Liver (tissue), 9 donors: ENCODE measurements around the gene ASIC3. TPM values are rescaled to one million over a fixed set of nuclear protein-coding genes. Genes with fewer than 3 reads are reported as not detected.

ENCODE experiments used
- DNase-seq: peaks from one replicate; pipeline ENCODE4 v3.0.0-alpha.2; 2017; ENCODE audit warnings: low spot score
- H3K27ac ChIP-seq, 2 donors: one replicate each; pipeline ENCODE4 v1.7.0; 2013; ENCODE audit warnings: inconsistent platforms in 2 of 2, low read length in 2 of 2, control low read depth in 1 of 2, low read depth in 1 of 2, mild to moderate bottlenecking in 1 of 2
- H3K27me3 ChIP-seq, 4 donors: one replicate each; pipeline versions ENCODE4 v1.6.1 to v1.7.0; 2013; ENCODE audit warnings: low read length in 3 of 4, inconsistent platforms in 1 of 4, mild to moderate bottlenecking in 1 of 4, moderate library complexity in 1 of 4; ENCODE audit not compliant: control insufficient read depth in 4 of 4, insufficient read depth in 4 of 4
- H3K36me3 ChIP-seq, 4 donors: one replicate each; pipeline versions ENCODE4 v1.6.1 to v1.7.0; 2013; ENCODE audit warnings: low read length in 3 of 4, mild to moderate bottlenecking in 3 of 4, low read depth in 1 of 4, moderate library complexity in 1 of 4; ENCODE audit not compliant: control insufficient read depth in 4 of 4, insufficient read depth in 3 of 4
- H3K4me1 ChIP-seq, 4 donors: one replicate each; pipeline versions ENCODE4 v1.6.1 to v1.7.0; 2013; ENCODE audit warnings: low read length in 3 of 4, mild to moderate bottlenecking in 3 of 4, moderate library complexity in 1 of 4; ENCODE audit not compliant: control insufficient read depth in 4 of 4, insufficient read depth in 4 of 4
- H3K4me3 ChIP-seq, 3 donors: one replicate each; pipeline versions ENCODE4 v1.6.1 to v1.7.0; 2013; ENCODE audit warnings: low read length in 3 of 3, control low read depth in 1 of 3, low read depth in 1 of 3, mild to moderate bottlenecking in 1 of 3
- H3K9ac ChIP-seq, 2 donors: one replicate each; pipeline ENCODE4 v1.7.0; 2013; ENCODE audit warnings: low read length in 2 of 2, mild to moderate bottlenecking in 2 of 2, moderate library complexity in 2 of 2, control low read depth in 1 of 2, low read depth in 1 of 2
- H3K9me3 ChIP-seq, 4 donors: one replicate each; pipeline versions ENCODE4 v1.6.1 to v1.7.0; 2013; ENCODE audit warnings: low read length in 3 of 4; ENCODE audit not compliant: control insufficient read depth in 4 of 4
- EGR1 ChIP-seq, 2 donors: IDR thresholded peaks; 2 replicates each; pipeline ENCODE4 v1.6.1; 2016 to 2018; ENCODE audit warnings: antibody characterized with exemption in 2 of 2, low read depth in 2 of 2
- FOXA1 ChIP-seq: IDR thresholded peaks from 2 replicates; pipeline ENCODE4 v1.6.1; 2016; ENCODE audit warnings: antibody characterized with exemption
- GABPA ChIP-seq, 2 donors: IDR thresholded peaks in 1 of 2; conservative IDR thresholded peaks in 1 of 2; 2 replicates each; pipeline ENCODE4 v1.6.1; 2016; ENCODE audit warnings: antibody characterized with exemption in 2 of 2, mild to moderate bottlenecking in 1 of 2, moderate library complexity in 1 of 2
- HNF4G ChIP-seq: IDR thresholded peaks from 2 replicates; pipeline ENCODE4 v1.6.1; 2016; ENCODE audit warnings: antibody characterized with exemption
- JUND ChIP-seq, 2 donors: IDR thresholded peaks; 2 replicates each; pipeline ENCODE4 v1.6.1; 2016; ENCODE audit warnings: antibody characterized with exemption in 2 of 2
- NR2F2 ChIP-seq: IDR thresholded peaks from 2 replicates; pipeline ENCODE4 v1.6.1; 2016; ENCODE audit warnings: antibody characterized with exemption
- RXRA ChIP-seq, 2 donors: IDR thresholded peaks; 2 replicates each; pipeline ENCODE4 v1.6.1; 2017 to 2018; ENCODE audit warnings: antibody characterized with exemption in 2 of 2, mild to moderate bottlenecking in 1 of 2
- SP1 ChIP-seq: IDR thresholded peaks from 2 replicates; pipeline ENCODE4 v1.6.1; 2018; ENCODE audit warnings: antibody characterized with exemption, mild to moderate bottlenecking
- TAF1 ChIP-seq: conservative IDR thresholded peaks from 2 replicates; pipeline ENCODE4 v1.6.1; 2016; ENCODE audit warnings: antibody characterized with exemption, mild to moderate bottlenecking
- WGBS: extraction: QIAGEN DNeasy Blood & Tissue Kit; methylation state at CpG from one replicate; pipeline ENCODE4 v1.1.7; 2013; 5-methylcytosine and 5-hydroxymethylcytosine counted together
- polyA plus RNA-seq, 2 donors: library from polyadenylated mRNA; stranded (reverse) in 1 of 2; unstranded in 1 of 2; fragments of 200-250 nt in 1 of 2; fragments of >200 nt in 1 of 2; fragmentation: Nextera tagmentation in 1 of 2; extraction: Ambion mirVana in 1 of 2; gene quantifications; one replicate each; pipeline versions ENCODE4 v1.2.1 to v1.2.3, GENCODE V29; 2013 to 2015
- total RNA-seq, 2 donors: library from RNA; depleted of rRNA; stranded (reverse); fragments of >200 nt; gene quantifications; one replicate each; pipeline ENCODE4 v1.2.3, GENCODE V29; 2014
- TF ChIP-seq, protein P1 (sequence below): IDR thresholded peaks from 2 replicates; pipeline ENCODE4 v1.6.1; 2016; ENCODE audit warnings: antibody characterized with exemption
- TF ChIP-seq, protein P2 (sequence below): fragments of 150-350 bp; IDR thresholded peaks from 2 replicates; pipeline ENCODE4 v1.5.1; 2017; ENCODE audit warnings: improper control_type of control experiment, low read depth, low read length; ENCODE audit not compliant: missing input control
- TF ChIP-seq, protein P3 (sequence below): IDR thresholded peaks from 2 replicates; pipeline ENCODE4 v1.6.1; 2016; ENCODE audit warnings: antibody characterized with exemption
- TF ChIP-seq, protein P4 (sequence below): IDR thresholded peaks from 2 replicates; pipeline ENCODE4 v1.6.1; 2016; ENCODE audit warnings: antibody characterized with exemption
- TF ChIP-seq, protein P5 (sequence below): IDR thresholded peaks from 2 replicates; pipeline ENCODE4 v1.6.1; 2016; ENCODE audit warnings: antibody characterized with exemption, mild to moderate bottlenecking
- donor health status: healthy.
- donor health status: healthy.
- donor health status: healthy.
- donor health status: healthy.
- donor health status: healthy.

Gene ASIC3
- total and polyA plus RNA-seq, 4 donors = 0.05 to 1.0 (median 0.39) TPM

DNA sequence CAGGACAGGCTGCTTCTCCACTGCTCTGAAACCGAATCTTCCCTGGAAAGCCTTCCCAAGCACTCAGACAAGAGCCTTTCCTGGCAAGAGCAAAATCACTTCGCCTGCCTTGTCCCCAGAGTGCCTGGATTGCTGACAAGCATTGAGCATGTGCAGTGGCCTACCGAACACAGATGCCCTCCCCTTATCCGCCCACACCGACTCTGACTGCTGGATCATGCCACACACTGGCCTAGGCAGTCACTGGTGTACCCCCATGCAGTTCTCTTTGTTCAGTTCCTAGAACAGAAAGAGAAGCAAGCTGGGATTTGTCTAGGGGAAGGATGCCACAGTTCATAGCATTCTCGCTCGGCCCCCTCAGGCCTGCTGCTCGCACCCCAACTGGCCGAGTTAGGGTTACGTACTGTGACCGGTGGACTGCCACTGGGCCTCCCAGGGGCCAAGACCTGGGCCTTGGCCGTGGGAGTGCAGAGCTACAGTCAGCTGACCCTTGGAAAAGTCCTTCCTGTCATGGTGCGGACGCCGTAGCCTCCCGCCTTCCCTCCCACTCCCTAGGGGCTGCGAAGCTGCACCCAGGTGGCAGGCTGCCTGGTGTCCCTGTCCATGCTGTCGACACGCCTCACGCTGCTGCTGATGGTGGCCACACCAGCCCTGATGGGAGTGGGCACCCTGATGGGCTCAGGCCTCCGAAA, 13.2 kb upstream of the ASIC3 start:
- Histone ChIP-seq H3K27ac (no peak overlapping the region), H3K9ac (no peak overlapping the region), H3K36me3 (peaks cover 0 to 22% (median 5%) of the 10 kb centered on the region in 4 donors), H3K4me1 (peaks cover 0 to 5% (median 0%) of the 10 kb centered on the region in 4 donors), H3K4me3 (no peak overlapping the region), H3K27me3 (no peaks in the 10 kb centered on the region), H3K9me3 (no peaks in the 10 kb centered on the region)
- TF ChIP-seq, protein P1, sequence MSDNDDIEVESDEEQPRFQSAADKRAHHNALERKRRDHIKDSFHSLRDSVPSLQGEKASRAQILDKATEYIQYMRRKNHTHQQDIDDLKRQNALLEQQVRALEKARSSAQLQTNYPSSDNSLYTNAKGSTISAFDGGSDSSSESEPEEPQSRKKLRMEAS = no peak
- no peak for TF ChIP-seq TAF1
- no peak for TF ChIP-seq RXRA (IDR thresholded peaks at IDR 0.05)
- TF ChIP-seq FOXA1 = no peak
- TF ChIP-seq EGR1 (IDR thresholded peaks at IDR 0.05; ENCODE audit: low read depth in 2 of 2) = no peak
- no peak for TF ChIP-seq GABPA (IDR thresholded peaks at IDR 0.05 in 1 of 2, conservative IDR thresholded peaks at IDR 0.05 in 1 of 2)
- TF ChIP-seq, protein P2, sequence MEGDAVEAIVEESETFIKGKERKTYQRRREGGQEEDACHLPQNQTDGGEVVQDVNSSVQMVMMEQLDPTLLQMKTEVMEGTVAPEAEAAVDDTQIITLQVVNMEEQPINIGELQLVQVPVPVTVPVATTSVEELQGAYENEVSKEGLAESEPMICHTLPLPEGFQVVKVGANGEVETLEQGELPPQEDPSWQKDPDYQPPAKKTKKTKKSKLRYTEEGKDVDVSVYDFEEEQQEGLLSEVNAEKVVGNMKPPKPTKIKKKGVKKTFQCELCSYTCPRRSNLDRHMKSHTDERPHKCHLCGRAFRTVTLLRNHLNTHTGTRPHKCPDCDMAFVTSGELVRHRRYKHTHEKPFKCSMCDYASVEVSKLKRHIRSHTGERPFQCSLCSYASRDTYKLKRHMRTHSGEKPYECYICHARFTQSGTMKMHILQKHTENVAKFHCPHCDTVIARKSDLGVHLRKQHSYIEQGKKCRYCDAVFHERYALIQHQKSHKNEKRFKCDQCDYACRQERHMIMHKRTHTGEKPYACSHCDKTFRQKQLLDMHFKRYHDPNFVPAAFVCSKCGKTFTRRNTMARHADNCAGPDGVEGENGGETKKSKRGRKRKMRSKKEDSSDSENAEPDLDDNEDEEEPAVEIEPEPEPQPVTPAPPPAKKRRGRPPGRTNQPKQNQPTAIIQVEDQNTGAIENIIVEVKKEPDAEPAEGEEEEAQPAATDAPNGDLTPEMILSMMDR = no peak
- no peak for TF ChIP-seq JUND (IDR thresholded peaks at IDR 0.05)
- no peak for TF ChIP-seq NR2F2
- TF ChIP-seq, protein P3, sequence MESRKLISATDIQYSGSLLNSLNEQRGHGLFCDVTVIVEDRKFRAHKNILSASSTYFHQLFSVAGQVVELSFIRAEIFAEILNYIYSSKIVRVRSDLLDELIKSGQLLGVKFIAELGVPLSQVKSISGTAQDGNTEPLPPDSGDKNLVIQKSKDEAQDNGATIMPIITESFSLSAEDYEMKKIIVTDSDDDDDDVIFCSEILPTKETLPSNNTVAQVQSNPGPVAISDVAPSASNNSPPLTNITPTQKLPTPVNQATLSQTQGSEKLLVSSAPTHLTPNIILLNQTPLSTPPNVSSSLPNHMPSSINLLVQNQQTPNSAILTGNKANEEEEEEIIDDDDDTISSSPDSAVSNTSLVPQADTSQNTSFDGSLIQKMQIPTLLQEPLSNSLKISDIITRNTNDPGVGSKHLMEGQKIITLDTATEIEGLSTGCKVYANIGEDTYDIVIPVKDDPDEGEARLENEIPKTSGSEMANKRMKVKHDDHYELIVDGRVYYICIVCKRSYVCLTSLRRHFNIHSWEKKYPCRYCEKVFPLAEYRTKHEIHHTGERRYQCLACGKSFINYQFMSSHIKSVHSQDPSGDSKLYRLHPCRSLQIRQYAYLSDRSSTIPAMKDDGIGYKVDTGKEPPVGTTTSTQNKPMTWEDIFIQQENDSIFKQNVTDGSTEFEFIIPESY = no peak
- TF ChIP-seq, protein P4, sequence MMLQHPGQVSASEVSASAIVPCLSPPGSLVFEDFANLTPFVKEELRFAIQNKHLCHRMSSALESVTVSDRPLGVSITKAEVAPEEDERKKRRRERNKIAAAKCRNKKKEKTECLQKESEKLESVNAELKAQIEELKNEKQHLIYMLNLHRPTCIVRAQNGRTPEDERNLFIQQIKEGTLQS = no peak
- TF ChIP-seq, protein P5, sequence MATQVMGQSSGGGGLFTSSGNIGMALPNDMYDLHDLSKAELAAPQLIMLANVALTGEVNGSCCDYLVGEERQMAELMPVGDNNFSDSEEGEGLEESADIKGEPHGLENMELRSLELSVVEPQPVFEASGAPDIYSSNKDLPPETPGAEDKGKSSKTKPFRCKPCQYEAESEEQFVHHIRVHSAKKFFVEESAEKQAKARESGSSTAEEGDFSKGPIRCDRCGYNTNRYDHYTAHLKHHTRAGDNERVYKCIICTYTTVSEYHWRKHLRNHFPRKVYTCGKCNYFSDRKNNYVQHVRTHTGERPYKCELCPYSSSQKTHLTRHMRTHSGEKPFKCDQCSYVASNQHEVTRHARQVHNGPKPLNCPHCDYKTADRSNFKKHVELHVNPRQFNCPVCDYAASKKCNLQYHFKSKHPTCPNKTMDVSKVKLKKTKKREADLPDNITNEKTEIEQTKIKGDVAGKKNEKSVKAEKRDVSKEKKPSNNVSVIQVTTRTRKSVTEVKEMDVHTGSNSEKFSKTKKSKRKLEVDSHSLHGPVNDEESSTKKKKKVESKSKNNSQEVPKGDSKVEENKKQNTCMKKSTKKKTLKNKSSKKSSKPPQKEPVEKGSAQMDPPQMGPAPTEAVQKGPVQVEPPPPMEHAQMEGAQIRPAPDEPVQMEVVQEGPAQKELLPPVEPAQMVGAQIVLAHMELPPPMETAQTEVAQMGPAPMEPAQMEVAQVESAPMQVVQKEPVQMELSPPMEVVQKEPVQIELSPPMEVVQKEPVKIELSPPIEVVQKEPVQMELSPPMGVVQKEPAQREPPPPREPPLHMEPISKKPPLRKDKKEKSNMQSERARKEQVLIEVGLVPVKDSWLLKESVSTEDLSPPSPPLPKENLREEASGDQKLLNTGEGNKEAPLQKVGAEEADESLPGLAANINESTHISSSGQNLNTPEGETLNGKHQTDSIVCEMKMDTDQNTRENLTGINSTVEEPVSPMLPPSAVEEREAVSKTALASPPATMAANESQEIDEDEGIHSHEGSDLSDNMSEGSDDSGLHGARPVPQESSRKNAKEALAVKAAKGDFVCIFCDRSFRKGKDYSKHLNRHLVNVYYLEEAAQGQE = no peak
- no peak for TF ChIP-seq HNF4G
- no peak for TF ChIP-seq SP1
- WGBS = 94% methylated on average over 21 of the region's 21 CpGs
- DNase-seq = no peak

DNA sequence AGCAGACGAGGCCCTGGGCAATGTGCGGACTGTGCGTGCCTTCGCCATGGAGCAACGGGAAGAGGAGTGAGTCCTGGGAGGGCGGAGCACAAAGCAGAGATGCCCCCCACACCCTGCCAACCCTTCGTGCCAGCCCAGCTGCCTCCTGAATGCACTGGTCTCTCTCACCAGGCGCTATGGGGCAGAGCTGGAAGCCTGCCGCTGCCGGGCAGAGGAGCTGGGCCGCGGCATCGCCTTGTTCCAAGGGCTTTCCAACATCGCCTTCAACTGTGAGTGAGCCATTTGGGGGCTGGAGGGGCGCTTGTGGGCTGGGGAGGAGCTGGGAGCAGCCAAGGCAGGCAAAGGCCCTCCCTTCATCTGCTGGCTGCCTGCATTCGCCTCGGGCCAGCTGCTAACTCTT, 12.4 kb upstream of the ASIC3 start:
- DNase-seq = no peak
- peaks cover 0 to 5% (median 0%) of the 10 kb centered on the region in 4 donors for H3K4me1 ChIP-seq
- no peak overlapping the region for H3K27ac ChIP-seq
- H3K4me3 ChIP-seq = no peak overlapping the region
- no peak overlapping the region for H3K9ac ChIP-seq
- peaks cover 0 to 22% (median 5%) of the 10 kb centered on the region in 4 donors for H3K36me3 ChIP-seq
- no peaks in the 10 kb centered on the region for H3K27me3 ChIP-seq
- TF ChIP-seq, protein P1 = no peak
- no peak for TF ChIP-seq SP1
- TF ChIP-seq, protein P3 = no peak
- WGBS = 94% methylated on average over 17 of the region's 17 CpGs
- no peaks in the 10 kb centered on the region for H3K9me3 ChIP-seq
